HPDE6-E6E7 (cell line): ENCODE data around the gene ACOT9.
A peak's percentile ranks its signal among the peaks of the same experiment; 100 is the strongest.
"Not testable (repeated sequence)": the region's sequence is repeated elsewhere in the genome, so short reads cannot be mapped to it uniquely, and the experiment has no call there.

Experiments used
- DNase-seq: peaks from one replicate; pipeline ENCODE4 v3.0.0; 2011; ENCODE audit warnings: missing footprints; ENCODE audit errors: extremely low spot score

Gene ACOT9

DNA sequence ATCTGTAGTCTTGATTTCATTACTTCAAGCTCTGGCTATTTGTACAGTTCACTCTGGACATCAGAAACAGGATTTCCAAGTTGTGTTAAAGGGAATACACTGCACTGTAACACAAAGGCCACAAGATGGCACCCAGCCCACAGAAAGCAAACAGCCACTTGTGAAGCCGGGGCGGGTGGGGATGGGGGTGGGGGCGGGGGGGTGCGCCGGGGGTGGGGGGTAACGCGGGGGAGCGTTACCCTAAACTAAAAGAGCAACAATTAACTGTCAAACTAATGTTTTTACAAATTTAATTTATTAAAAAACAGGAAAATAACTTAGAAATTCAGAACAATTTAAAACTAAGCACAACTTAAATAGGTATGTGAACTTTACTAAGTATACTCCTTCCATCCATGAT is 48.5 kb downstream of the ACOT9 start:
- DNase-seq = peak; percentile 26

DNA sequence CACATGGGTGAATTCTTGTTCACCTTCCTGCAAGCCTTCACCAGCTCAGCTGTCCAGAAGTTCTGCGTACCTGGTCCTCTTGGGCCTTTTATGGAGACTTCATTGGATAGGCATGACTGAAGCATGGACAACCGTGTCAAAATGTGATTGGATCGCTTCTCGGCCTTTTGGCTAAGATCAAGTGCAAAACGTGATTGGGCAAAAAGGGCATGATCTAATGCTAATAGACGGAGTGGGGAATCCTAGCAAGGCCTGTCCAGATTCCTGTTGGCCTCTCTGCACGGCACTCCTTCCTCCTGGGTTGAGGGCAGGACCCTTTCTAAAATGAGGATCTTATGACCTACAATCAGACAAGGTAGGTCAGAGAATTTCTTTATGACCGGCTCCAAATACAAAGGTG is 50.9 kb downstream of the ACOT9 start:
- no peak for DNase-seq

GRCh38 chrX:23676486-23676885 is 66.6 kb downstream of the ACOT9 start:
- DNase-seq = not testable (repeated sequence)

DNA sequence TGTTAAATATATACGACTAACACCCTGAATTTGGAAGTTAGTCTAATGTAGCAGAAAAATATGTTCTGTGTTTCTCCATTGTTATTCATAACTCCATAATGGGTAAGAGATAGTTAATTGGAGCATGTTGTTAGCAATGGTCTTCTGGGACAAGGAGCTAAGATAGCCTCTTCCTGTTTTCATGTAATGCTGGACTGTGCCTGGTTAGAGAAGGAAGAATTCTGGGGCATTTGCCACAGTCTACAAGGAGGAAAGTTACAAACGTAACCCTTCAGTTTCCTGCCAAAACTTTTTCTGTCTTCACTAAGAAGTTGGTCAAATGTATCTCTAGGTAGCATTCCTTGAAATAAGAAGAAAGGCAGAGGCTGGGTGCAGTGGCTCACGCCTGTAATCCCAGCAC is 70.0 kb downstream of the ACOT9 start:
- DNase-seq = no peak

- no peak for DNase-seq
These were observed 72.5 kb downstream of the ACOT9 start for GRCh38 chrX:23670528-23670927.

- DNase-seq = no peak
These were observed 74.7 kb downstream of the ACOT9 start for GRCh38 chrX:23668335-23668734.

- DNase-seq = peak; percentile 57
These were observed 75.6 kb downstream of the ACOT9 start, which contains the start of gene PRDX4 for GRCh38 chrX:23667239-23668177. Gene PRDX4 (plus strand): TSS chrX:23667493. CDS start chrX:23667571, 78 bp downstream.

DNA sequence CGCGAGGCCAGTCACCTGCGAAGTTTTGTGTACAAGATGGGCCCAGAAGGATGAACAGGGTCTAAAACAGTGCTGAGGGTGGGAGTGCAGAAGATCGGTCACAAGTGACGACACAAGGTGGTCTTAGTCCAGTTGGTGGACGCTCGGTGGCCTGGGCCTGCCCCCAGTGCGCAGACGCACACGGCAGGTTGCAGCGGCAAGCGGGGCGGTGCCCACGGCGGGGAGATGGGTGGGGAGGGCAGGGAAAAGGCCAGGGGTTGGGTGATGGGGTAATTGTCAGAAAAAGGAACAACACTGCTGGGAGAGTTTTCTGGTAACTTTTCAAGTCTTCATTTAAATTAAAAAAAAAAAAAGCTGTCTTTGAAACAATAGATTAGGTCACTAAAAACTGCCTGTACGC is 76.8 kb downstream of the ACOT9 start:
- no peak for DNase-seq

- no peak for DNase-seq
These were observed 78.6 kb downstream of the ACOT9 start for GRCh38 chrX:23664496-23664895.

DNA sequence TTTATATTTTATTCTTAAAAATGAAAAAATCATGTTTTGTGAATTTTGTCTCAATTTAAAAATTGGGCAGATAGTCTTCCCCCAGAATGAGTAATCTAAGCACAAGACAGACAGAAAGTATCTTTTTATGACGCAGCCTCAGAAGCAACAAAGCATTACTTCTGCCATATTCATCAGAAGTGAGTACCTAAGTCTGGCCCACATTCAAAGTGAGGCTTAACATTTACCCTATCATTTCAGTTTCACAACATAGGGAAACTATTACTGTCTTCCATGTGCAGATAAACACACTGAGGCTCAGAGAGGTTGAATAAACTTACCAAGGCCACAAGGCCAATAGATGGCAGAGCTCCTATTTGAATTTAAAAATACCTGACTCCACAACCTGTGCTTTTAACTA is 80.2 kb downstream of the ACOT9 start:
- DNase-seq = no peak

DNA sequence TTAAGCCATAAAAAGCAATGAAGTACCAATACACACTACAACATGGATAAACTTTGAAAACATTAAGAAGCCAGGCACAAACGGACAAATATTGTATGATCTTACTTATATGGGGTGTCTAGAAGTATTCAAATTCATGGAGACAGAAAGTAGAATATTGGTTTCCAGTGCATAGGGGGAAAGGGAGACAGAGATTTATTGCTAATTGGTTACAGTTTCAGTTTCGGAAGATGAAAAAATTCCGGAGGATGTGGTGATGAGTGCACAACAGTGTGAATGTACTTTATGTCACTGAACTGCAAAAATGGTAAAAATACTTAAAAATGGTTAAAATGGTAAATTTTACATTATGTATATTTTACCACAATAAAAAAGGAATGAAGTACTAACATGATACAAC is 80.9 kb downstream of the ACOT9 start:
- no peak for DNase-seq

DNA sequence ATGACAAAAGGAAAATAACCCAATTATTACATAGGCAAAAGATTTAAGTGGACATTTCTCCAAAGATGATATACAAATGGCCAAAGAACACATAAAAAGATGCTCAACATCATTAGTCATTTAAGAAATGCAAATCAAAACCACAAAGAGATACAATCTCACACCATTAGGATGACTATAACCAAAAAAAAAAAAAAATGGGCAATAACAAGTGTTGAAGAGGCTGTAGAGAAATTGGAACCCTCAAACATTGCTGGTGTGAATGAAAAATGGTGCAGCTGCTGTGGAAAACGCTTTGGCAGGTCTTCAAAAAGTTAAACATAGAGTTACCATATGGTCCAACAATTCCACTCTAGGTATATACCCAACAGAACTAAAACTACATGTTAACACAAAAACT is 81.4 kb downstream of the ACOT9 start:
- DNase-seq = no peak

DNA sequence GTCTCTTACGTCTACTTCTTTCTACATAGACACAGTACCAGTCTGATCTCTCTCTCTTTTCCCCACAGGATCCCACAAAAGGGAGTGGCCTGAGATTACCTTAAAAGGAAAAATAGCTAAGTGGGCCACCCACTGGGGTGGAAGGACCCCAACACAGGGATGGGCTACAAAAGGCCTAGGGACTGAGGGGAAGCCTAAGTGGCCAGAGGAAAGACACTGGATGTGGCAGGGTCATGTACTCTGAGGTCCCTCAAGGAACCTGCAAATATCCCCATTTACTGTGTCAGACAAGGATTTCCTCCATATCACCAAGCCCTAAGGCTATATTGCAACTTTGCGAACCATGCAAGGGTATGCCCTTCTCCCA is 82.3 kb downstream of the ACOT9 start:
- no peak for DNase-seq

- not testable (repeated sequence) for DNase-seq
These were observed 82.9 kb downstream of the ACOT9 start for GRCh38 chrX:23660083-23660765.

- no peak for DNase-seq
These were observed 83.7 kb downstream of the ACOT9 start for GRCh38 chrX:23659339-23659738.

- no peak for DNase-seq
These were observed 86.4 kb downstream of the ACOT9 start for GRCh38 chrX:23656684-23657083.

DNA sequence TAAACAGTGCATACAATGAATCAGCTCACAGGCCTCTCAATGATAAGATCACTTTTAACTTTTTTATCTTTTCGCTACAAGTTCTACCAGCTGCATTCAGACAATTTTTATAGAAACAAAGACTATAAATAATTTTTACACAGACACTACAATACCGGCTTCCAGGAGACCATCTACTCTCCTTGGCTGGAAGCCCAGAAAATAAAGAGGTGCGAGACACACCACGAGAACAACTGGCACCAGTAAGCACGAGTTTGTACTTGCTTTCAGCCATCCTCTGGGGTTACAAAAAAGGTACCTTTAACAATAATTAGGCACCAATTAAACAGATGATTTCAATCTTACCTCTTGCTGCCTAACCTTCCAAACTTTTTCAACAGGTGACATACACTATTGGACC is 87.0 kb downstream of the ACOT9 start:
- no peak for DNase-seq
